Testis (tissue), 2 donors: ENCODE results near the gene RALGAPA1.

Experiments
- POLR2A ChIP-seq: fragments of 450-650 bp; IDR thresholded peaks from one replicate; pipeline ENCODE4 v1.6.1; 2017; ENCODE audit warnings: antibody characterized with exemption, mild to moderate bottlenecking, moderate library complexity
- TF ChIP-seq, protein P1 (sequence below), 3 experiments: fragments of 450-650 bp in 2 of 3; fragments of 200-600 bp in 1 of 3; sonication (generic) in 1 of 3; IDR thresholded peaks; one replicate each; pipeline ENCODE4 v1.5.1; 2016 to 2019; ENCODE audit warnings: antibody characterized with exemption in 3 of 3, mild to moderate bottlenecking in 2 of 3, moderate library complexity in 1 of 3

DNA sequence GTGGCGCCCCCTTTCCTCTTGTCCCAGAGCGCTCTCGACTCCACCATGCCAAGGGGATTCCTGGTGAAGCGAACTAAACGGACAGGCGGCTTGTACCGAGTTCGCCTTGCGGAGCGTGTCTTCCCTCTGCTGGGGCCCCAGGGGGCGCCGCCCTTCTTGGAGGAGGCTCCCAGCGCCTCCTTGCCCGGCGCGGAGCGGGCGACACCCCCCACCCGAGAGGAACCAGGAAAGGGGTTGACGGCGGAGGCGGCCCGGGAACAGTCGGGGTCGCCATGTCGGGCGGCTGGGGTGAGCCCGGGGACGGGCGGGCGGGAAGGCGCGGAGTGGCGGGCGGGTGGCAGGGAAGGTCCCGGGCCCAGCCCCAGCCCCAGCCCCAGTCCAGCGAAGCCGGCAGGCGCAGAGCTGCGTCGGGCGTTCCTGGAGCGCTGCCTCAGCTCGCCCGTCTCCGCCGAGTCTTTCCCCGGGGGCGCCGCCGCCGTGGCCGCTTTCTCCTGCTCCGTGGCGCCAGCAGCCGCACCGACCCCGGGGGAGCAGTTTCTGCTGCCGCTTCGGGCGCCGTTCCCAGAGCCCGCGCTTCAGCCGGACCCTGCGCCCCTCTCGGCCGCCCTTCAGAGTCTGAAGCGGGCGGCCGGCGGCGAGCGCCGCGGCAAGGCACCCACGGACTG lies 274.8 kb downstream of the RALGAPA1 start:
- TF ChIP-seq, protein P1, sequence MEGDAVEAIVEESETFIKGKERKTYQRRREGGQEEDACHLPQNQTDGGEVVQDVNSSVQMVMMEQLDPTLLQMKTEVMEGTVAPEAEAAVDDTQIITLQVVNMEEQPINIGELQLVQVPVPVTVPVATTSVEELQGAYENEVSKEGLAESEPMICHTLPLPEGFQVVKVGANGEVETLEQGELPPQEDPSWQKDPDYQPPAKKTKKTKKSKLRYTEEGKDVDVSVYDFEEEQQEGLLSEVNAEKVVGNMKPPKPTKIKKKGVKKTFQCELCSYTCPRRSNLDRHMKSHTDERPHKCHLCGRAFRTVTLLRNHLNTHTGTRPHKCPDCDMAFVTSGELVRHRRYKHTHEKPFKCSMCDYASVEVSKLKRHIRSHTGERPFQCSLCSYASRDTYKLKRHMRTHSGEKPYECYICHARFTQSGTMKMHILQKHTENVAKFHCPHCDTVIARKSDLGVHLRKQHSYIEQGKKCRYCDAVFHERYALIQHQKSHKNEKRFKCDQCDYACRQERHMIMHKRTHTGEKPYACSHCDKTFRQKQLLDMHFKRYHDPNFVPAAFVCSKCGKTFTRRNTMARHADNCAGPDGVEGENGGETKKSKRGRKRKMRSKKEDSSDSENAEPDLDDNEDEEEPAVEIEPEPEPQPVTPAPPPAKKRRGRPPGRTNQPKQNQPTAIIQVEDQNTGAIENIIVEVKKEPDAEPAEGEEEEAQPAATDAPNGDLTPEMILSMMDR (IDR thresholded peaks at IDR 0.05): no peak
- TF ChIP-seq POLR2A: no peak
